ENCODE results near the gene DPEP2. TPM values are rescaled to one million over a fixed set of nuclear protein-coding genes. Genes with fewer than 3 reads are reported as not detected.

Gene DPEP2
- total and polyA plus RNA-seq, 8 donors: 0.61 to 5.2 (median 1.7) TPM; not detected in 2

GRCh38 chr16:67982011-67982696, 17.1 kb downstream of the DPEP2 start:
- WGBS, 5 donors: 93 to 97% (median 96%) methylated on average over 32 to 49 of the region's 49 CpGs
- no peaks in the 10 kb centered on the region for H3K9me3 ChIP-seq
- intact Hi-C loops (cut with DNase I; ENCODE audit: low total_unique reads): no loop called here
- H3K4me3 ChIP-seq: no peak overlapping the region
- peaks cover 0 to 14% (median 7%) of the 10 kb centered on the region in 3 donors for H3K27me3 ChIP-seq
- TF ChIP-seq POLR2AphosphoS5 (IDR thresholded peaks at IDR 0.05) (no peak), EP300 (IDR thresholded peaks at IDR 0.05) (no peak), POLR2A (IDR thresholded peaks at IDR 0.05) (no peak)
- TF ChIP-seq, protein P1, sequence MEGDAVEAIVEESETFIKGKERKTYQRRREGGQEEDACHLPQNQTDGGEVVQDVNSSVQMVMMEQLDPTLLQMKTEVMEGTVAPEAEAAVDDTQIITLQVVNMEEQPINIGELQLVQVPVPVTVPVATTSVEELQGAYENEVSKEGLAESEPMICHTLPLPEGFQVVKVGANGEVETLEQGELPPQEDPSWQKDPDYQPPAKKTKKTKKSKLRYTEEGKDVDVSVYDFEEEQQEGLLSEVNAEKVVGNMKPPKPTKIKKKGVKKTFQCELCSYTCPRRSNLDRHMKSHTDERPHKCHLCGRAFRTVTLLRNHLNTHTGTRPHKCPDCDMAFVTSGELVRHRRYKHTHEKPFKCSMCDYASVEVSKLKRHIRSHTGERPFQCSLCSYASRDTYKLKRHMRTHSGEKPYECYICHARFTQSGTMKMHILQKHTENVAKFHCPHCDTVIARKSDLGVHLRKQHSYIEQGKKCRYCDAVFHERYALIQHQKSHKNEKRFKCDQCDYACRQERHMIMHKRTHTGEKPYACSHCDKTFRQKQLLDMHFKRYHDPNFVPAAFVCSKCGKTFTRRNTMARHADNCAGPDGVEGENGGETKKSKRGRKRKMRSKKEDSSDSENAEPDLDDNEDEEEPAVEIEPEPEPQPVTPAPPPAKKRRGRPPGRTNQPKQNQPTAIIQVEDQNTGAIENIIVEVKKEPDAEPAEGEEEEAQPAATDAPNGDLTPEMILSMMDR (IDR thresholded peaks at IDR 0.05): no peak
- H3K4me1 ChIP-seq: peaks cover 0 to 20% (median 6%) of the 10 kb centered on the region in 4 donors
- H3K36me3 ChIP-seq: no peaks in the 10 kb centered on the region
- no peak for DNase-seq
- H3K27ac ChIP-seq: no peak overlapping the region

- Histone ChIP-seq H3K27me3 (peaks cover 0 to 14% (median 7%) of the 10 kb centered on the region in 3 donors), H3K27ac (no peak within 1 kb of the TSS), H3K36me3 (no peaks in the 10 kb centered on the region), H3K4me1 (peaks cover 0 to 14% (median 3%) of the 10 kb centered on the region in 4 donors), H3K9me3 (no peaks in the 10 kb centered on the region), H3K4me3 (no peak within 1 kb of the TSS)
- DNase-seq: no peak
- whole genome bisulfite sequencing, 5 donors: 0 to 68% (median 61%) methylated on average over 1 to 62 of the region's 62 CpGs
- intact Hi-C loops (cut with DNase I; ENCODE audit: low total_unique reads): no loop called here
- no peak for TF ChIP-seq POLR2A (IDR thresholded peaks at IDR 0.05)
- TF ChIP-seq, protein P1 (IDR thresholded peaks at IDR 0.05): peak in 2 of 7 experiments; percentile 7
These were observed 19.2 kb downstream of the DPEP2 start, which contains the start of gene DPEP3 for GRCh38 chr16:67979955-67980678. Gene DPEP3, minus strand, starts transcription at chr16:67980499. Its CDS starts 119 bp downstream, at chr16:67980380.

DNA sequence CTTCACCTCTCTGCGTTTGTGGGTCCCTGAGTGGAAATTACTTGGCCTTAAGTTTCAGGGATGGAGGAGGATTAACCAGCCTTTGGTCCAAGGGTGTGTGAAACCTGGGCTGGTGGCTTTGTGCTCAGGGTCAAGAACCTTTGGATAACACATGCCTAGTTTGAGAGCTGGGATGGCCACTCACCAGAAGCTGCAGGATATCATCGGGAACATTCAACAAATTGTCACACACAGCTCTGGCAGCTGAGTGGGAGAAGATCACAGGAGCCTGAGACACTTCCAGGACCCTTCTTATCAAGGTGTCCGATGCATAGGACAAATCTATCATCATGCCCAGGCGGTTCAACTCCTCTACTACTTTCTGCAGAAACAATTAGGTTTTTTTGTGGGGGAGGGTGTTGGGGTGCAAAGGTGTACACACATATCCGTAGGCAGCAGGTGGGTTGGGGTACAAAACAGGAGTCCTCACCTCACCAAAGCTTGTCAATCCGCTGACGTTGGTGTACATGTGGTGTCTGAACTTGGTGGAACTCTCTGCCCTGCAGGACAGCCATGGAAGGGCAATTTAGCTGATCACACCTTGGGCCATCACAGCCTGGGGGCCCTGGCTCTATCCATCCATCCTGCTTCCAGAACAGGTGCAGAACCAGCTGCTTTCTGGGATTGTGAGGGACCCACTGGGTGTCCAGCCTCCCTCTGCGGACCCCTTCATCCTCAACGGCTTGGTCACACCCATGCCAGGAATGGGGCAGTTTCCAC, 21.6 kb downstream of the DPEP2 start:
- Histone ChIP-seq H3K36me3 (no peaks in the 10 kb centered on the region), H3K4me1 (no peaks in the 10 kb centered on the region), H3K9me3 (no peaks in the 10 kb centered on the region), H3K27me3 (peaks cover 0 to 14% (median 7%) of the 10 kb centered on the region in 3 donors), H3K27ac (no peak overlapping the region), H3K4me3 (no peak overlapping the region)
- no peak for TF ChIP-seq POLR2A (IDR thresholded peaks at IDR 0.05)
- TF ChIP-seq, protein P1 (IDR thresholded peaks at IDR 0.05): no peak
- no peak for TF ChIP-seq POLR2AphosphoS5 (IDR thresholded peaks at IDR 0.05)
- no peak for TF ChIP-seq EP300 (IDR thresholded peaks at IDR 0.05)
- intact Hi-C loops (cut with DNase I; ENCODE audit: low total_unique reads): no loop called here
- no peak for DNase-seq
- 75 to 85% (median 81%) methylated on average over 9 of the region's 9 CpGs for WGBS, 5 donors

DNA sequence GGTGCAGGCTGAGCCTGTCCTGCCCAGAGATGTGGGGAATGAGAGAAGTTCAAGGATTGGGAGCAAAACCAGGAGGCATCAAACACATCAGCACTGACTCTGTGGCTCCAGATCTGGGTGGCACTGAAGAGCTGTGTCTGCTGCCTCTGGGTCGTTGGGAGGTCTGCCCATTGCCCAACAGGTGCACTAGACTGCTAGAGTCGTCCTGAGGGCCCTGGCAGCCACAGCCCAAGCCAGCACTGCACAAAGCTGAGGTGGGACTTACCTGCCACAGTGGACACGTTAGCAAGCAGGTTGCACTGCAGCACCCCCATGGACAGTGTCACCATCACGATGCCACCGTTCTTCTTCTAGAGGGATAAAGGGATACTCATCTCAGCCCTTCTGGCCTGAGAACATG, 22.3 kb downstream of the DPEP2 start:
- H3K4me3 ChIP-seq: no peak overlapping the region
- no peaks in the 10 kb centered on the region for H3K4me1 ChIP-seq
- 58 to 76% (median 63%) methylated on average over 4 to 5 of the region's 5 CpGs for WGBS, 5 donors
- peaks cover 0 to 14% (median 7%) of the 10 kb centered on the region in 3 donors for H3K27me3 ChIP-seq
- TF ChIP-seq POLR2A (IDR thresholded peaks at IDR 0.05): no peak
- TF ChIP-seq POLR2AphosphoS5 (IDR thresholded peaks at IDR 0.05): no peak
- TF ChIP-seq, protein P1 (IDR thresholded peaks at IDR 0.05): no peak
- TF ChIP-seq EP300 (IDR thresholded peaks at IDR 0.05): no peak
- no peak overlapping the region for H3K27ac ChIP-seq
- H3K36me3 ChIP-seq: no peaks in the 10 kb centered on the region
- intact Hi-C loops (cut with DNase I; ENCODE audit: low total_unique reads): no loop called here
- H3K9me3 ChIP-seq: no peaks in the 10 kb centered on the region
- no peak for DNase-seq

All from stomach (tissue), 9 donors.